ENCODE measurements around the gene SMIM1.
"Not testable (repeated sequence)": the region's sequence is repeated elsewhere in the genome, so short reads cannot be mapped to it uniquely, and the experiment has no call there.

SMIM1 gene

GRCh38 chr1:3747903-3748302 lies 24.6 kb upstream of the SMIM1 start:
- H3K4me3 ChIP-seq (ENCODE audit: low read length), result no peak overlapping the region
- peaks cover 8% of the 10 kb centered on the region for H3K4me1 ChIP-seq (ENCODE audit: control insufficient read depth, low read depth, low read length)
- H3K27me3 ChIP-seq (ENCODE audit: control insufficient read depth, insufficient read depth, low read length), result peaks cover 6% of the 10 kb centered on the region
- peaks cover 4% of the 10 kb centered on the region for H3K36me3 ChIP-seq (ENCODE audit: control insufficient read depth, low read depth, low read length)
- no peaks in the 10 kb centered on the region for H3K9me3 ChIP-seq (ENCODE audit: control insufficient read depth, low read depth, low read length)
- no peak overlapping the region for H3K27ac ChIP-seq (ENCODE audit: low read length)
- no peak overlapping the region for H3K9ac ChIP-seq (ENCODE audit: low read length)

- not testable (repeated sequence) for H3K9ac ChIP-seq (ENCODE audit: low read length); H3K4me3 ChIP-seq (ENCODE audit: low read length); H3K36me3 ChIP-seq (ENCODE audit: control insufficient read depth, low read depth, low read length); H3K27ac ChIP-seq (ENCODE audit: low read length); H3K9me3 ChIP-seq (ENCODE audit: control insufficient read depth, low read depth, low read length); H3K4me1 ChIP-seq (ENCODE audit: control insufficient read depth, low read depth, low read length); H3K27me3 ChIP-seq (ENCODE audit: control insufficient read depth, insufficient read depth, low read length)
Measured at GRCh38 chr1:3748316-3748900, 24.1 kb upstream of the SMIM1 start.

GRCh38 chr1:3749512-3749911 lies 23.0 kb upstream of the SMIM1 start:
- peaks cover 8% of the 10 kb centered on the region for H3K4me1 ChIP-seq (ENCODE audit: control insufficient read depth, low read depth, low read length)
- H3K4me3 ChIP-seq (ENCODE audit: low read length), result no peak overlapping the region
- no peak overlapping the region for H3K27ac ChIP-seq (ENCODE audit: low read length)
- H3K27me3 ChIP-seq (ENCODE audit: control insufficient read depth, insufficient read depth, low read length), result peaks cover 6% of the 10 kb centered on the region
- H3K9ac ChIP-seq (ENCODE audit: low read length), result no peak overlapping the region
- H3K36me3 ChIP-seq (ENCODE audit: control insufficient read depth, low read depth, low read length), result no peaks in the 10 kb centered on the region
- H3K9me3 ChIP-seq (ENCODE audit: control insufficient read depth, low read depth, low read length), result no peaks in the 10 kb centered on the region

- Histone ChIP-seq H3K4me1 (ENCODE audit: control insufficient read depth, low read depth, low read length) (peaks cover 4% of the 10 kb centered on the region), H3K9me3 (ENCODE audit: control insufficient read depth, low read depth, low read length) (no peaks in the 10 kb centered on the region), H3K36me3 (ENCODE audit: control insufficient read depth, low read depth, low read length) (no peaks in the 10 kb centered on the region), H3K4me3 (ENCODE audit: low read length) (no peak overlapping the region), H3K27ac (ENCODE audit: low read length) (no peak overlapping the region), H3K9ac (ENCODE audit: low read length) (no peak overlapping the region), H3K27me3 (ENCODE audit: control insufficient read depth, insufficient read depth, low read length) (peaks cover 6% of the 10 kb centered on the region)
Measured at GRCh38 chr1:3750741-3751140, 21.8 kb upstream of the SMIM1 start.

GRCh38 chr1:3752400-3752945 lies 20.1 kb upstream of the SMIM1 start, which contains the start of gene CCDC27:
CCDC27 (plus strand) TSS chr1:3752450; CDS start chr1:3752482, 32 bp downstream.
- Histone ChIP-seq H3K9me3 (ENCODE audit: control insufficient read depth, low read depth, low read length) (no peaks in the 10 kb centered on the region), H3K27me3 (ENCODE audit: control insufficient read depth, insufficient read depth, low read length) (peaks cover 6% of the 10 kb centered on the region), H3K36me3 (ENCODE audit: control insufficient read depth, low read depth, low read length) (no peaks in the 10 kb centered on the region)

GRCh38 chr1:3753656-3754454 lies 18.7 kb upstream of the SMIM1 start:
- H3K9me3 ChIP-seq (ENCODE audit: control insufficient read depth, low read depth, low read length), result no peaks in the 10 kb centered on the region
- peaks cover 6% of the 10 kb centered on the region for H3K27me3 ChIP-seq (ENCODE audit: control insufficient read depth, insufficient read depth, low read length)
- no peak overlapping the region for H3K4me3 ChIP-seq (ENCODE audit: low read length)
- H3K9ac ChIP-seq (ENCODE audit: low read length), result no peak overlapping the region
- H3K4me1 ChIP-seq (ENCODE audit: control insufficient read depth, low read depth, low read length), result no peaks in the 10 kb centered on the region
- H3K36me3 ChIP-seq (ENCODE audit: control insufficient read depth, low read depth, low read length), result no peaks in the 10 kb centered on the region
- H3K27ac ChIP-seq (ENCODE audit: low read length), result no peak overlapping the region

More at GRCh38 chr1:3752400-3752945, 20.1 kb upstream of the SMIM1 start, which contains the start of gene CCDC27:
- Histone ChIP-seq H3K9ac (ENCODE audit: low read length) (no peak within 1 kb of the TSS), H3K27ac (ENCODE audit: low read length) (no peak within 1 kb of the TSS), H3K4me3 (ENCODE audit: low read length) (no peak within 1 kb of the TSS), H3K4me1 (ENCODE audit: control insufficient read depth, low read depth, low read length) (no peaks in the 10 kb centered on the region)

GRCh38 chr1:3756394-3756793 lies 16.2 kb upstream of the SMIM1 start:
- H3K9ac ChIP-seq (ENCODE audit: low read length), result no peak overlapping the region
- H3K4me1 ChIP-seq (ENCODE audit: control insufficient read depth, low read depth, low read length), result no peaks in the 10 kb centered on the region
- H3K9me3 ChIP-seq (ENCODE audit: control insufficient read depth, low read depth, low read length), result no peaks in the 10 kb centered on the region
- H3K36me3 ChIP-seq (ENCODE audit: control insufficient read depth, low read depth, low read length), result no peaks in the 10 kb centered on the region
- H3K4me3 ChIP-seq (ENCODE audit: low read length), result no peak overlapping the region
- no peak overlapping the region for H3K27ac ChIP-seq (ENCODE audit: low read length)
- peaks cover 7% of the 10 kb centered on the region for H3K27me3 ChIP-seq (ENCODE audit: control insufficient read depth, insufficient read depth, low read length)

- Histone ChIP-seq H3K4me1 (ENCODE audit: control insufficient read depth, low read depth, low read length) (no peaks in the 10 kb centered on the region), H3K4me3 (ENCODE audit: low read length) (no peak overlapping the region), H3K9ac (ENCODE audit: low read length) (no peak overlapping the region), H3K27me3 (ENCODE audit: control insufficient read depth, insufficient read depth, low read length) (peaks cover 7% of the 10 kb centered on the region), H3K36me3 (ENCODE audit: control insufficient read depth, low read depth, low read length) (no peaks in the 10 kb centered on the region), H3K9me3 (ENCODE audit: control insufficient read depth, low read depth, low read length) (no peaks in the 10 kb centered on the region), H3K27ac (ENCODE audit: low read length) (no peak overlapping the region)
Measured at GRCh38 chr1:3759164-3759563, 13.4 kb upstream of the SMIM1 start.

- H3K27ac ChIP-seq (ENCODE audit: low read length), result no peak overlapping the region
- H3K27me3 ChIP-seq (ENCODE audit: control insufficient read depth, insufficient read depth, low read length), result peaks cover 7% of the 10 kb centered on the region
Measured at GRCh38 chr1:3759796-3760195, 12.8 kb upstream of the SMIM1 start.

GRCh38 chr1:3761296-3762010 lies 11.1 kb upstream of the SMIM1 start:
- Histone ChIP-seq H3K27me3 (ENCODE audit: control insufficient read depth, insufficient read depth, low read length) (peaks cover 7% of the 10 kb centered on the region), H3K4me3 (ENCODE audit: low read length) (no peak overlapping the region), H3K36me3 (ENCODE audit: control insufficient read depth, low read depth, low read length) (no peaks in the 10 kb centered on the region), H3K9me3 (ENCODE audit: control insufficient read depth, low read depth, low read length) (no peaks in the 10 kb centered on the region), H3K27ac (ENCODE audit: low read length) (no peak overlapping the region), H3K9ac (ENCODE audit: low read length) (no peak overlapping the region), H3K4me1 (ENCODE audit: control insufficient read depth, low read depth, low read length) (no peaks in the 10 kb centered on the region)

More at GRCh38 chr1:3759796-3760195, 12.8 kb upstream of the SMIM1 start:
- Histone ChIP-seq H3K9me3 (ENCODE audit: control insufficient read depth, low read depth, low read length) (no peaks in the 10 kb centered on the region), H3K36me3 (ENCODE audit: control insufficient read depth, low read depth, low read length) (no peaks in the 10 kb centered on the region), H3K4me1 (ENCODE audit: control insufficient read depth, low read depth, low read length) (no peaks in the 10 kb centered on the region), H3K4me3 (ENCODE audit: low read length) (no peak overlapping the region), H3K9ac (ENCODE audit: low read length) (no peak overlapping the region)

GRCh38 chr1:3762151-3762872 lies 10.2 kb upstream of the SMIM1 start:
- Histone ChIP-seq H3K9me3 (ENCODE audit: control insufficient read depth, low read depth, low read length) (no peaks in the 10 kb centered on the region), H3K27me3 (ENCODE audit: control insufficient read depth, insufficient read depth, low read length) (peaks cover 7% of the 10 kb centered on the region), H3K9ac (ENCODE audit: low read length) (no peak overlapping the region)

More at GRCh38 chr1:3762151-3762872, 10.2 kb upstream of the SMIM1 start:
- H3K4me1 ChIP-seq (ENCODE audit: control insufficient read depth, low read depth, low read length), result no peaks in the 10 kb centered on the region
- H3K4me3 ChIP-seq (ENCODE audit: low read length), result no peak overlapping the region
- no peaks in the 10 kb centered on the region for H3K36me3 ChIP-seq (ENCODE audit: control insufficient read depth, low read depth, low read length)
- no peak overlapping the region for H3K27ac ChIP-seq (ENCODE audit: low read length)
